Neuronal stem cell (in vitro differentiated cells): ENCODE measurements around the gene MVP.

ENCODE experiments used
- DNase-seq: peaks from one replicate; pipeline ENCODE4 v3.0.0-alpha.2; 2013; ENCODE audit warnings: low spot score
- H2AFZ ChIP-seq: one replicate; pipeline ENCODE4 v1.6.1; 2013; ENCODE audit warnings: mild to moderate bottlenecking, low read length, inconsistent platforms
- H2AK5ac ChIP-seq: 2 replicates; pipeline ENCODE4 v1.6.1; 2013; ENCODE audit warnings: low read depth, mild to moderate bottlenecking, inconsistent platforms, low read length, moderate library complexity, mixed read lengths
- H2BK120ac ChIP-seq: 2 replicates; pipeline ENCODE4 v1.6.1; 2013; ENCODE audit warnings: low read depth, mild to moderate bottlenecking, inconsistent platforms, low read length, moderate library complexity, mixed read lengths
- H2BK12ac ChIP-seq: one replicate; pipeline ENCODE4 v1.6.1; 2013; ENCODE audit warnings: low read length, inconsistent platforms
- H2BK15ac ChIP-seq: 2 replicates; pipeline ENCODE4 v1.6.1; 2013; ENCODE audit warnings: mild to moderate bottlenecking, low read length, inconsistent platforms, mixed read lengths
- H2BK5ac ChIP-seq: one replicate; pipeline ENCODE4 v1.6.1; 2013; ENCODE audit warnings: inconsistent platforms, mild to moderate bottlenecking, low read length, moderate library complexity
- H3K14ac ChIP-seq: one replicate; pipeline ENCODE4 v1.6.1; 2013; ENCODE audit warnings: low read length, inconsistent platforms
- H3K18ac ChIP-seq: 2 replicates; pipeline ENCODE4 v1.6.1; 2013; ENCODE audit warnings: low read length, inconsistent platforms
- H3K23ac ChIP-seq: 2 replicates; pipeline ENCODE4 v1.6.1; 2013; ENCODE audit warnings: low read depth, mild to moderate bottlenecking, mixed read lengths, low read length, inconsistent platforms; ENCODE audit not compliant: poor library complexity
- H3K27ac ChIP-seq: replicated peaks from 3 replicates; pipeline ENCODE4 v1.5.1; 2013; ENCODE audit warnings: low read length, inconsistent platforms
- H3K27me3 ChIP-seq, 3 experiments: 2 replicates each; pipeline ENCODE4 v1.6.1; 2013; ENCODE audit warnings: low read length in 3 of 3, mild to moderate bottlenecking in 2 of 3, inconsistent platforms in 1 of 3, low read depth in 1 of 3, mixed read lengths in 1 of 3, moderate library complexity in 1 of 3; ENCODE audit not compliant: control insufficient read depth in 3 of 3, insufficient read depth in 3 of 3
- H3K36me3 ChIP-seq, 2 donors: replicated peaks in 1 of 2; 2 replicates each; pipeline ENCODE4 v1.6.1; 2013; ENCODE audit warnings: low read length in 2 of 2; ENCODE audit not compliant: control insufficient read depth in 2 of 2, insufficient read depth in 2 of 2
- H3K4ac ChIP-seq: 2 replicates; pipeline ENCODE4 v1.6.1; 2013; ENCODE audit warnings: inconsistent platforms, mild to moderate bottlenecking, low read length, moderate library complexity
- H3K4me1 ChIP-seq, 2 donors: 1 replicate in 1 of 2; 2 replicates in 1 of 2; pipeline ENCODE4 v1.6.1; 2013; ENCODE audit warnings: low read length in 2 of 2, low read depth in 1 of 2; ENCODE audit not compliant: control insufficient read depth in 2 of 2, insufficient read depth in 1 of 2
- H3K4me2 ChIP-seq: one replicate; pipeline ENCODE4 v1.6.1; 2013; ENCODE audit warnings: mild to moderate bottlenecking, low read length, inconsistent platforms; ENCODE audit not compliant: insufficient read depth, poor library complexity, severe bottlenecking
- H3K4me3 ChIP-seq, 2 donors: 2 replicates each; pipeline ENCODE4 v1.5.1; 2013; ENCODE audit warnings: low read length in 2 of 2, mild to moderate bottlenecking in 2 of 2, inconsistent platforms in 1 of 2, moderate library complexity in 1 of 2
- H3K79me1 ChIP-seq: one replicate; pipeline ENCODE4 v1.6.1; 2013; ENCODE audit warnings: low read depth, mild to moderate bottlenecking, inconsistent platforms, low read length, moderate library complexity
- H3K9ac ChIP-seq: one replicate; pipeline ENCODE4 v1.6.1; 2013; ENCODE audit warnings: mild to moderate bottlenecking, low read depth, low read length, inconsistent platforms; ENCODE audit not compliant: poor library complexity
- H3K9me3 ChIP-seq, 2 donors: replicated peaks in 1 of 2; 2 replicates each; pipeline versions ENCODE3 to v1.6.1; 2013; ENCODE audit warnings: low read length in 2 of 2, mild to moderate bottlenecking in 2 of 2, inconsistent platforms in 1 of 2, low read depth in 1 of 2, mixed read lengths in 1 of 2, moderate library complexity in 1 of 2; ENCODE audit not compliant: control insufficient read depth in 2 of 2, insufficient read depth in 1 of 2
- H4K8ac ChIP-seq: one replicate; pipeline ENCODE4 v1.6.1; 2013; ENCODE audit warnings: low read depth, mild to moderate bottlenecking, inconsistent platforms, low read length, moderate library complexity
- H4K91ac ChIP-seq: one replicate; pipeline ENCODE4 v1.6.1; 2013; ENCODE audit warnings: low read length, low read depth, mild to moderate bottlenecking, inconsistent platforms; ENCODE audit not compliant: poor library complexity
- WGBS, 2 donors: extraction: QIAGEN DNeasy Blood & Tissue Kit; methylation state at CpG; one replicate each; pipeline ENCODE4 v1.1.7; 2013; ENCODE audit warnings: missing lambda C conversion rate in 2 of 2, mixed read lengths in 1 of 2; ENCODE audit not compliant: insufficient read length in 2 of 2, insufficient replicate concordance in 1 of 2; ENCODE audit errors: extremely low coverage in 2 of 2; 5-methylcytosine and 5-hydroxymethylcytosine counted together

MVP gene

GRCh38 chr16:29844575-29845331 lies 24.5 kb downstream of the MVP start:
- H2BK120ac ChIP-seq = no peak overlapping the region
- H4K8ac ChIP-seq = no peak overlapping the region
- no peaks in the 10 kb centered on the region for H3K79me1 ChIP-seq
- H3K27me3 ChIP-seq = no peaks in the 10 kb centered on the region
- H4K91ac ChIP-seq = no peak overlapping the region
- no CpG with 5 or more reads among the region's 28 CpGs for WGBS, 2 donors
- peak overlapping the region; percentile 24 for H3K9ac ChIP-seq
- no peak overlapping the region for H2BK12ac ChIP-seq
- no peak overlapping the region for H3K14ac ChIP-seq
- H3K4me1 ChIP-seq = peaks cover 0 to 3% of the 10 kb centered on the region in 2 donors
- no peak overlapping the region for H2AFZ ChIP-seq
- H3K23ac ChIP-seq = peak overlapping the region; percentile 67
- DNase-seq = no peak
- no peaks in the 10 kb centered on the region for H3K9me3 ChIP-seq
- H3K4ac ChIP-seq = no peak overlapping the region
- H3K4me3 ChIP-seq = no peak overlapping the region
- H2BK5ac ChIP-seq = no peak overlapping the region
- no peak overlapping the region for H3K18ac ChIP-seq
- H2AK5ac ChIP-seq = no peak overlapping the region
- no peaks in the 10 kb centered on the region for H3K36me3 ChIP-seq
- H3K4me2 ChIP-seq = no peak overlapping the region
- peak overlapping the region; percentile 4 for H2BK15ac ChIP-seq
- no peak overlapping the region for H3K27ac ChIP-seq

GRCh38 chr16:29845656-29846055 lies 25.4 kb downstream of the MVP start:
- H3K4me1 ChIP-seq = peaks cover 0 to 3% of the 10 kb centered on the region in 2 donors
- no peak overlapping the region for H4K8ac ChIP-seq
- no peak overlapping the region for H3K4me3 ChIP-seq
- H3K23ac ChIP-seq = peak overlapping the region; percentile 25
- no peak overlapping the region for H3K18ac ChIP-seq
- H3K9me3 ChIP-seq = no peaks in the 10 kb centered on the region
- H3K27ac ChIP-seq = no peak overlapping the region
- no peak overlapping the region for H2AFZ ChIP-seq
- no peak overlapping the region for H2BK5ac ChIP-seq
- no peak overlapping the region for H2BK12ac ChIP-seq
- H2BK15ac ChIP-seq = no peak overlapping the region
- no peaks in the 10 kb centered on the region for H3K27me3 ChIP-seq
- no peak overlapping the region for H2BK120ac ChIP-seq
- H3K4ac ChIP-seq = no peak overlapping the region
- H2AK5ac ChIP-seq = no peak overlapping the region
- H4K91ac ChIP-seq = no peak overlapping the region
- DNase-seq = no peak
- no peak overlapping the region for H3K4me2 ChIP-seq
- no peaks in the 10 kb centered on the region for H3K79me1 ChIP-seq
- WGBS, 2 donors = no CpG with 5 or more reads among the region's 18 CpGs
- H3K9ac ChIP-seq = no peak overlapping the region
- H3K36me3 ChIP-seq = no peaks in the 10 kb centered on the region
- H3K14ac ChIP-seq = no peak overlapping the region

- no peaks in the 10 kb centered on the region for H3K27me3 ChIP-seq
- no peak overlapping the region for H3K4me2 ChIP-seq
- H4K91ac ChIP-seq = peak overlapping the region; percentile 20
- H3K14ac ChIP-seq = no peak overlapping the region
- no peak overlapping the region for H4K8ac ChIP-seq
- no peak overlapping the region for H2BK15ac ChIP-seq
- H2BK12ac ChIP-seq = no peak overlapping the region
- peak overlapping the region; percentile 16 for H2BK5ac ChIP-seq
- peaks cover 0 to 3% of the 10 kb centered on the region in 2 donors for H3K4me1 ChIP-seq
- H2AK5ac ChIP-seq = peak overlapping the region; percentile 64
- H3K18ac ChIP-seq = no peak overlapping the region
- no peak overlapping the region for H2AFZ ChIP-seq
- no peak overlapping the region for H3K4me3 ChIP-seq
- no peaks in the 10 kb centered on the region for H3K36me3 ChIP-seq
- no peaks in the 10 kb centered on the region for H3K9me3 ChIP-seq
- H3K4ac ChIP-seq = no peak overlapping the region
- H3K23ac ChIP-seq = no peak overlapping the region
- no CpG with 5 or more reads among the region's 15 CpGs for WGBS, 2 donors
- H2BK120ac ChIP-seq = no peak overlapping the region
- H3K79me1 ChIP-seq = no peaks in the 10 kb centered on the region
- H3K9ac ChIP-seq = no peak overlapping the region
- H3K27ac ChIP-seq = no peak overlapping the region
- no peak for DNase-seq
Measured at GRCh38 chr16:29848420-29849297, 28.4 kb downstream of the MVP start.

- no peak overlapping the region for H3K4ac ChIP-seq
- H2AK5ac ChIP-seq = no peak overlapping the region
- peak overlapping the region; percentile 33 for H3K27ac ChIP-seq
- H2AFZ ChIP-seq = peak overlapping the region; percentile 68
- no peak overlapping the region for H4K8ac ChIP-seq
- no peak overlapping the region for H3K4me3 ChIP-seq
- no peak overlapping the region for H3K4me2 ChIP-seq
- H3K9ac ChIP-seq = no peak overlapping the region
- H3K18ac ChIP-seq = no peak overlapping the region
- no peak overlapping the region for H3K23ac ChIP-seq
- H3K27me3 ChIP-seq = no peaks in the 10 kb centered on the region
- H3K14ac ChIP-seq = no peak overlapping the region
- no CpG with 5 or more reads among the region's 5 CpGs for WGBS, 2 donors
- H3K9me3 ChIP-seq = no peaks in the 10 kb centered on the region
- no peaks in the 10 kb centered on the region for H3K36me3 ChIP-seq
- no peak overlapping the region for H2BK15ac ChIP-seq
- no peak overlapping the region for H4K91ac ChIP-seq
- H2BK120ac ChIP-seq = no peak overlapping the region
- H2BK12ac ChIP-seq = no peak overlapping the region
- no peak for DNase-seq
- no peaks in the 10 kb centered on the region for H3K79me1 ChIP-seq
- no peak overlapping the region for H2BK5ac ChIP-seq
- peaks cover 0 to 3% of the 10 kb centered on the region in 2 donors for H3K4me1 ChIP-seq
Measured at GRCh38 chr16:29849505-29849904, 29.2 kb downstream of the MVP start.
